Stimulated activated CD8-positive, alpha-beta memory T cell treated with anti-CD3 and anti-CD28 coated beads, Interleukin-15, amount 100 ng/mL, for 4 hours (primary cell): ENCODE measurements around the gene PRR13.
A peak's percentile ranks its signal among the peaks of the same experiment; 100 is the strongest.

Experiments used
- DNase-seq, 2 donors: peaks; one replicate each; pipeline ENCODE4 v3.0.0-alpha.2; 2020; ENCODE audit warnings: low read depth in 2 of 2

Gene PRR13

GRCh38 chr12:53492830-53493609, 51.5 kb downstream of the PRR13 start:
- peak; percentile 67 to 71 for DNase-seq

- no peak for DNase-seq
Measured at GRCh38 chr12:53493610-53494391, 52.3 kb downstream of the PRR13 start.
